HG03280 (cell line): ENCODE results near the gene GTF2IRD2.
A peak's percentile ranks its signal among the peaks of the same experiment; 100 is the strongest.
"Not testable (repeated sequence)": the region's sequence is repeated elsewhere in the genome, so short reads cannot be mapped to it uniquely, and the experiment has no call there.

ENCODE experiments used
- ATAC-seq: cut with Tn5 transposase; IDR thresholded peaks from one replicate; pipeline ENCODE4 v1.9.1; 2021; ENCODE audit warnings: mild to moderate bottlenecking, moderate library complexity; ENCODE audit not compliant: unreplicated experiment

GTF2IRD2 gene

GRCh38 chr7:74788369-74789150 is 62.8 kb downstream of the GTF2IRD2 start:
- peak; percentile 88 for ATAC-seq

- not testable (repeated sequence) for ATAC-seq
Observed at GRCh38 chr7:74783595-74783994, 67.8 kb downstream of the GTF2IRD2 start.

GRCh38 chr7:74781746-74782145 is 69.7 kb downstream of the GTF2IRD2 start:
- ATAC-seq, result not testable (repeated sequence)

GRCh38 chr7:74779053-74779452 is 72.4 kb downstream of the GTF2IRD2 start:
- ATAC-seq, result not testable (repeated sequence)

- ATAC-seq, result not testable (repeated sequence)
Observed at GRCh38 chr7:74775111-74775510, 76.3 kb downstream of the GTF2IRD2 start.

- peak; percentile 82 for ATAC-seq
Observed at GRCh38 chr7:74773760-74774750, 77.3 kb downstream of the GTF2IRD2 start, which contains the start of gene NCF1. Gene NCF1 (plus strand): TSS chr7:74774011. CDS start chr7:74774032, 21 bp downstream.

GRCh38 chr7:74772093-74772492 is 79.3 kb downstream of the GTF2IRD2 start:
- ATAC-seq, result not testable (repeated sequence)

- ATAC-seq, result not testable (repeated sequence)
Observed at GRCh38 chr7:74770062-74770461, 81.3 kb downstream of the GTF2IRD2 start.

GRCh38 chr7:74766991-74767390 is 84.4 kb downstream of the GTF2IRD2 start:
- not testable (repeated sequence) for ATAC-seq

GRCh38 chr7:74766509-74766908 is 84.9 kb downstream of the GTF2IRD2 start:
- not testable (repeated sequence) for ATAC-seq

GRCh38 chr7:74765205-74765918 is 86.0 kb downstream of the GTF2IRD2 start:
- not testable (repeated sequence) for ATAC-seq

- ATAC-seq, result not testable (repeated sequence)
Observed at GRCh38 chr7:74758982-74759381, 92.4 kb downstream of the GTF2IRD2 start.

- not testable (repeated sequence) for ATAC-seq
Observed at GRCh38 chr7:74758268-74758667, 93.1 kb downstream of the GTF2IRD2 start.

- not testable (repeated sequence) for ATAC-seq
Observed at GRCh38 chr7:74756673-74757072, 94.7 kb downstream of the GTF2IRD2 start.

GRCh38 chr7:74753921-74754482 is 97.4 kb downstream of the GTF2IRD2 start:
- ATAC-seq, result not testable (repeated sequence)
